SK-MEL-5 (cell line): ENCODE measurements around the gene ZNF316. TPM values are rescaled to one million over a fixed set of nuclear protein-coding genes. Genes with fewer than 3 reads are reported as not detected.

Experiments
- total RNA-seq: library from RNA; depleted of rRNA; stranded (reverse); fragments of >200 nt; shearing (Covaris generic); gene quantifications from 2 replicates; pipeline ENCODE4 v1.2.3, GENCODE V29; 2014; rRNA removed

Gene ZNF316
- total RNA-seq, 1 experiment from 2014 or later: 18.3 TPM

Other genes starting within 250 kb of the ZNF316 start
- 9.6 and 9.9 TPM in 2 replicates for gene DAGLB, start 189.4 kb upstream of the ZNF316 start, total RNA-seq
- gene KDELR2, start 153.2 kb upstream of the ZNF316 start, total RNA-seq: 185 and 186 TPM in 2 replicates
- gene GRID2IP, start 85.9 kb upstream of the ZNF316 start, total RNA-seq: 0.03 TPM in 1 of 2 replicates, not detected in the other
- gene ZDHHC4, start 59.9 kb upstream of the ZNF316 start, total RNA-seq: 92.4 and 94.5 TPM in 2 replicates
- gene INTS15, start 47.3 kb upstream of the ZNF316 start, total RNA-seq: 18.5 and 28.2 TPM in 2 replicates
- gene ZNF853, start 21.7 kb upstream of the ZNF316 start, total RNA-seq: 0.16 and 0.35 TPM in 2 replicates
- 44.9 and 56.1 TPM in 2 replicates for gene ZNF12, start 69.6 kb downstream of the ZNF316 start, total RNA-seq
- 0.11 and 0.34 TPM in 2 replicates for gene RSPH10B2, start 116.8 kb downstream of the ZNF316 start, total RNA-seq
- gene CCZ1B, start 189.0 kb downstream of the ZNF316 start, total RNA-seq: 36.5 and 45.2 TPM in 2 replicates